ENCODE results near the gene DESI2.
"Not testable (repeated sequence)": the region's sequence is repeated elsewhere in the genome, so short reads cannot be mapped to it uniquely, and the experiment has no call there.

DNA sequence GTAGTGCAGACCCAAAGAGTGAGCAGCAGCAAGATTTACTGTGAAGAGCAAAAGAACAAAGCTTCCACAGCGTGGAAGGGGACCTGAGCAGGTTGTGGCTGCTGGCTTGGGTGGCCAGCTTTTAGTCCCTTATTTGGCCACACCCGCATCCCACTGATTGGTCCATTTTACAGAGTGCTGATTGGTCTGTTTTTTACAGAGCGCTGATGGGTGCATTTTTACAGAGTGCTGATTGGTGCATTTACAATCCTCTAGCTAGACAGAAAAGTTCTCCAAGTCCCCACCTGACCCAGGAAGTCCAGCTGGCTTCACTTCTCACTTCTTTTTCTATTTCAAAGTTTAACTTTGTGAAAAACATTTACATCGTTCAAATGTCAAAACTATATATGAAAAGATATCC, 29.2 kb downstream of the DESI2 start:
- TF ChIP-seq, protein P1, sequence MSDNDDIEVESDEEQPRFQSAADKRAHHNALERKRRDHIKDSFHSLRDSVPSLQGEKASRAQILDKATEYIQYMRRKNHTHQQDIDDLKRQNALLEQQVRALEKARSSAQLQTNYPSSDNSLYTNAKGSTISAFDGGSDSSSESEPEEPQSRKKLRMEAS (IDR thresholded peaks at IDR 0.05): not testable (repeated sequence)
- TF ChIP-seq, protein P2, sequence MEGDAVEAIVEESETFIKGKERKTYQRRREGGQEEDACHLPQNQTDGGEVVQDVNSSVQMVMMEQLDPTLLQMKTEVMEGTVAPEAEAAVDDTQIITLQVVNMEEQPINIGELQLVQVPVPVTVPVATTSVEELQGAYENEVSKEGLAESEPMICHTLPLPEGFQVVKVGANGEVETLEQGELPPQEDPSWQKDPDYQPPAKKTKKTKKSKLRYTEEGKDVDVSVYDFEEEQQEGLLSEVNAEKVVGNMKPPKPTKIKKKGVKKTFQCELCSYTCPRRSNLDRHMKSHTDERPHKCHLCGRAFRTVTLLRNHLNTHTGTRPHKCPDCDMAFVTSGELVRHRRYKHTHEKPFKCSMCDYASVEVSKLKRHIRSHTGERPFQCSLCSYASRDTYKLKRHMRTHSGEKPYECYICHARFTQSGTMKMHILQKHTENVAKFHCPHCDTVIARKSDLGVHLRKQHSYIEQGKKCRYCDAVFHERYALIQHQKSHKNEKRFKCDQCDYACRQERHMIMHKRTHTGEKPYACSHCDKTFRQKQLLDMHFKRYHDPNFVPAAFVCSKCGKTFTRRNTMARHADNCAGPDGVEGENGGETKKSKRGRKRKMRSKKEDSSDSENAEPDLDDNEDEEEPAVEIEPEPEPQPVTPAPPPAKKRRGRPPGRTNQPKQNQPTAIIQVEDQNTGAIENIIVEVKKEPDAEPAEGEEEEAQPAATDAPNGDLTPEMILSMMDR (IDR thresholded peaks at IDR 0.05 in 2 of 3, conservative IDR thresholded peaks at IDR 0.05 in 1 of 3; ENCODE audit: borderline replicate concordance in 1 of 3, insufficient read depth in 1 of 3, low read depth in 2 of 3, low read length in 2 of 3): not testable (repeated sequence)
- TF ChIP-seq POLR2AphosphoS5 (IDR thresholded peaks at IDR 0.05; ENCODE audit: low read depth, low read length); ZFX (IDR thresholded peaks at IDR 0.05); EZH2phosphoT487 (IDR thresholded peaks at IDR 0.05; ENCODE audit: borderline replicate concordance); EZH2 (IDR thresholded peaks at IDR 0.05); ZNF274 (IDR thresholded peaks at IDR 0.05; ENCODE audit: low read depth, low read length); RAD21 (IDR thresholded peaks at IDR 0.05; ENCODE audit: low read depth); POLR2A (IDR thresholded peaks at IDR 0.05; ENCODE audit: borderline replicate concordance, extremely low read depth, insufficient read depth, insufficient read length); JUND (IDR thresholded peaks at IDR 0.05); SP1 (IDR thresholded peaks at IDR 0.05; ENCODE audit: low read depth); YY1 (IDR thresholded peaks at IDR 0.05; ENCODE audit: extremely low read depth, insufficient replicate concordance, low read depth, low read length): not testable (repeated sequence)

Measured in HCT116 (cell line).